T-helper 2 cell (primary cell): ENCODE measurements around the gene RALGAPA2.

ENCODE experiments used
- DNase-seq, 5 experiments: peaks; one replicate each; pipeline versions ENCODE4 v3.0.0 to v3.0.0-alpha.2; 2012 to 2022

Gene RALGAPA2

GRCh38 chr20:20530428-20531151 lies 181.9 kb downstream of the RALGAPA2 start:
- DNase-seq, result no peak

- DNase-seq, result no peak
These were observed 182.8 kb downstream of the RALGAPA2 start for GRCh38 chr20:20529597-20529996.

GRCh38 chr20:20528861-20529260 lies 183.6 kb downstream of the RALGAPA2 start:
- no peak for DNase-seq

GRCh38 chr20:20527661-20528060 lies 184.8 kb downstream of the RALGAPA2 start:
- DNase-seq, result no peak

- no peak for DNase-seq
These were observed 186.7 kb downstream of the RALGAPA2 start for GRCh38 chr20:20525756-20526155.

- DNase-seq, result no peak
These were observed 187.2 kb downstream of the RALGAPA2 start for GRCh38 chr20:20525214-20525613.

- DNase-seq, result no peak
These were observed 187.7 kb downstream of the RALGAPA2 start for GRCh38 chr20:20524756-20525155.

GRCh38 chr20:20521736-20522135 lies 190.7 kb downstream of the RALGAPA2 start:
- DNase-seq, result no peak

- DNase-seq, result no peak
These were observed 191.7 kb downstream of the RALGAPA2 start for GRCh38 chr20:20520776-20521175.

- DNase-seq, result no peak
These were observed 193.2 kb downstream of the RALGAPA2 start for GRCh38 chr20:20519269-20519668.

- DNase-seq, result no peak
These were observed 194.2 kb downstream of the RALGAPA2 start for GRCh38 chr20:20518263-20518662.

- DNase-seq, result no peak
These were observed 195.1 kb downstream of the RALGAPA2 start for GRCh38 chr20:20517296-20517695.

- no peak for DNase-seq
These were observed 198.7 kb downstream of the RALGAPA2 start for GRCh38 chr20:20513720-20514119.

- peak in 1 of 5 experiments; percentile 27 for DNase-seq
These were observed 206.9 kb downstream of the RALGAPA2 start for GRCh38 chr20:20505554-20505953.

GRCh38 chr20:20503777-20504530 lies 208.5 kb downstream of the RALGAPA2 start:
- DNase-seq, result peak in 1 of 5 experiments; percentile 23

- peak in 1 of 5 experiments; percentile 71 for DNase-seq
These were observed 211.3 kb downstream of the RALGAPA2 start for GRCh38 chr20:20501128-20501527.

GRCh38 chr20:20500312-20500711 lies 212.1 kb downstream of the RALGAPA2 start:
- DNase-seq, result no peak

GRCh38 chr20:20499439-20499838 lies 213.0 kb downstream of the RALGAPA2 start:
- DNase-seq, result no peak

- DNase-seq, result no peak
These were observed 214.2 kb downstream of the RALGAPA2 start for GRCh38 chr20:20498076-20498861.

GRCh38 chr20:20497242-20497978 lies 215.0 kb downstream of the RALGAPA2 start:
- no peak for DNase-seq

- peak in 1 of 5 experiments; percentile 30 for DNase-seq
These were observed 216.5 kb downstream of the RALGAPA2 start for GRCh38 chr20:20495729-20496503.

GRCh38 chr20:20493701-20494100 lies 218.7 kb downstream of the RALGAPA2 start:
- DNase-seq, result no peak
